Activated CD8-positive, alpha-beta memory T cell treated with anti-CD3 and anti-CD28 coated beads, Interleukin-2, amount 50 U/mL, for 1 hour (primary cell): ENCODE results near the gene SNCAIP.
"Not testable (repeated sequence)": the region's sequence is repeated elsewhere in the genome, so short reads cannot be mapped to it uniquely, and the experiment has no call there.

Source experiments
- DNase-seq: peaks from one replicate; pipeline ENCODE4 v3.0.0-alpha.2; 2020; ENCODE audit errors: extremely low read depth

Gene SNCAIP

GRCh38 chr5:122358372-122358979, 46.4 kb downstream of the SNCAIP start:
- no peak for DNase-seq

- no peak for DNase-seq
Observed at GRCh38 chr5:122362361-122362760, 50.3 kb downstream of the SNCAIP start.

- no peak for DNase-seq
Observed at GRCh38 chr5:122363623-122364022, 51.6 kb downstream of the SNCAIP start.

- DNase-seq, result no peak
Observed at GRCh38 chr5:122366501-122366900, 54.5 kb downstream of the SNCAIP start.

- DNase-seq, result no peak
Observed at GRCh38 chr5:122367456-122367855, 55.4 kb downstream of the SNCAIP start.

- DNase-seq, result no peak
Observed at GRCh38 chr5:122368510-122369251, 56.6 kb downstream of the SNCAIP start.

GRCh38 chr5:122369253-122369815, 57.3 kb downstream of the SNCAIP start:
- DNase-seq, result no peak

- no peak for DNase-seq
Observed at GRCh38 chr5:122371511-122372151, 59.6 kb downstream of the SNCAIP start.

- no peak for DNase-seq
Observed at GRCh38 chr5:122374110-122374509, 62.1 kb downstream of the SNCAIP start.

- DNase-seq, result no peak
Observed at GRCh38 chr5:122375801-122376200, 63.8 kb downstream of the SNCAIP start.

GRCh38 chr5:122376250-122376649, 64.2 kb downstream of the SNCAIP start:
- no peak for DNase-seq

- DNase-seq, result no peak
Observed at GRCh38 chr5:122377026-122377425, 65.0 kb downstream of the SNCAIP start.

- not testable (repeated sequence) for DNase-seq
Observed at GRCh38 chr5:122382938-122383337, 70.9 kb downstream of the SNCAIP start.

- no peak for DNase-seq
Observed at GRCh38 chr5:122384739-122385235, 72.8 kb downstream of the SNCAIP start.

- DNase-seq, result no peak
Observed at GRCh38 chr5:122385286-122385685, 73.2 kb downstream of the SNCAIP start.

GRCh38 chr5:122385808-122386207, 73.8 kb downstream of the SNCAIP start:
- DNase-seq, result no peak

- no peak for DNase-seq
Observed at GRCh38 chr5:122390154-122390553, 78.1 kb downstream of the SNCAIP start.

GRCh38 chr5:122390694-122391093, 78.7 kb downstream of the SNCAIP start:
- no peak for DNase-seq

GRCh38 chr5:122391621-122392020, 79.6 kb downstream of the SNCAIP start:
- no peak for DNase-seq

- no peak for DNase-seq
Observed at GRCh38 chr5:122392224-122392623, 80.2 kb downstream of the SNCAIP start.

GRCh38 chr5:122392824-122393223, 80.8 kb downstream of the SNCAIP start:
- DNase-seq, result no peak

- DNase-seq, result no peak
Observed at GRCh38 chr5:122394284-122394930, 82.4 kb downstream of the SNCAIP start.
